GM23338 (cell line): ENCODE data around the gene GRID2. TPM values are rescaled to one million over a fixed set of nuclear protein-coding genes. Genes with fewer than 3 reads are reported as not detected.

Experiments
- ATAC-seq: fragments of 200-7000 bp; cut with Tn5 transposase; 3 replicates; pipeline ENCODE4 v1.9.1; 2020
- DNase-seq: peaks from one replicate; pipeline ENCODE4 v3.0.0-alpha.2; 2015; ENCODE audit warnings: low spot score
- H2AFZ ChIP-seq: fragments of 200-600 bp; sonication (generic); 2 replicates; pipeline ENCODE4 v1.8.0; 2016; ENCODE audit warnings: antibody characterized with exemption, mild to moderate bottlenecking, moderate library complexity
- H3F3A ChIP-seq: fragments of 200-600 bp; sonication (generic); replicated peaks from 2 replicates; pipeline ENCODE4 v1.8.0; 2017; ENCODE audit warnings: antibody characterized with exemption, mixed run types, low read depth
- H3K27ac ChIP-seq: fragments of 200-600 bp; sonication (generic); 2 replicates; pipeline ENCODE4 v1.6.1; 2016; ENCODE audit warnings: low read depth
- H3K27me3 ChIP-seq: fragments of 200-600 bp; sonication (generic); 2 replicates; pipeline ENCODE4 v1.8.0; 2016; ENCODE audit warnings: mild to moderate bottlenecking, mixed run types, moderate library complexity; ENCODE audit not compliant: insufficient read depth
- H3K36me3 ChIP-seq: fragments of 200-600 bp; sonication (generic); 2 replicates; pipeline ENCODE4 v1.8.0; 2016; ENCODE audit warnings: mild to moderate bottlenecking; ENCODE audit not compliant: insufficient read depth
- H3K4me1 ChIP-seq: fragments of 200-600 bp; sonication (generic); 2 replicates; pipeline ENCODE4 v1.8.0; 2016; ENCODE audit warnings: mild to moderate bottlenecking, moderate library complexity; ENCODE audit not compliant: insufficient read depth
- H3K4me2 ChIP-seq: fragments of 200-600 bp; sonication (generic); 2 replicates; pipeline ENCODE4 v1.7.1; 2017; ENCODE audit warnings: mixed run types
- H3K4me3 ChIP-seq: fragments of 200-600 bp; sonication (generic); 2 replicates; pipeline ENCODE4 v1.6.1; 2016; ENCODE audit warnings: mixed run types
- H3K79me2 ChIP-seq: fragments of 200-600 bp; sonication (generic); replicated peaks from 2 replicates; pipeline ENCODE4 v1.8.0; 2017; ENCODE audit warnings: mild to moderate bottlenecking; ENCODE audit not compliant: insufficient read depth
- H3K9me2 ChIP-seq: fragments of 200-600 bp; sonication (generic); 2 replicates; pipeline ENCODE4 v1.8.0; 2017; ENCODE audit not compliant: insufficient read depth
- H4K20me1 ChIP-seq: fragments of 200-600 bp; sonication (generic); replicated peaks from 2 replicates; pipeline ENCODE4 v1.8.0; 2017; ENCODE audit warnings: mild to moderate bottlenecking; ENCODE audit not compliant: insufficient read depth
- H3K27ac Mint-ChIP-seq: 2 replicates; pipeline ENCODE4 v1.8.0; 2020; ENCODE audit warnings: inconsistent platforms, mild to moderate bottlenecking, moderate library complexity, mixed read lengths
- H3K27me3 Mint-ChIP-seq: 3 replicates; pipeline ENCODE4 v1.8.0; 2022; ENCODE audit warnings: low read depth, mild to moderate bottlenecking, moderate library complexity, mixed read lengths, inconsistent platforms; ENCODE audit not compliant: insufficient read depth, poor library complexity
- H3K36me3 Mint-ChIP-seq: 3 replicates; pipeline ENCODE4 v1.8.0; 2021; ENCODE audit warnings: low read depth, mild to moderate bottlenecking, inconsistent platforms, moderate library complexity, mixed read lengths
- H3K4me1 Mint-ChIP-seq: 3 replicates; pipeline ENCODE4 v1.8.0; 2020; ENCODE audit warnings: mild to moderate bottlenecking, inconsistent platforms, mixed read lengths
- H3K4me3 Mint-ChIP-seq: 3 replicates; pipeline ENCODE4 v1.8.0; 2021; ENCODE audit warnings: moderate library complexity, mild to moderate bottlenecking, inconsistent platforms, mixed read lengths
- H3K9me3 Mint-ChIP-seq: 3 replicates; pipeline ENCODE4 v1.8.0; 2020; ENCODE audit warnings: moderate library complexity, mild to moderate bottlenecking, inconsistent platforms, mixed read lengths
- CREB1 ChIP-seq: fragments of 250-450 bp; sonication (Bioruptor Pico); IDR thresholded peaks from 2 replicates; pipeline ENCODE4 v1.5.0; 2020; ENCODE audit warnings: low read depth, mild to moderate bottlenecking, moderate library complexity
- ETS1 ChIP-seq: IDR thresholded peaks from 2 replicates; pipeline ENCODE4 v1.6.1; 2016; ENCODE audit warnings: antibody characterized with exemption
- EZH2phosphoT487 ChIP-seq: fragments of 200-600 bp; sonication (generic); IDR thresholded peaks from one replicate; pipeline ENCODE4 v1.8.1; 2018; ENCODE audit warnings: antibody characterized with exemption; ENCODE audit not compliant: unreplicated experiment
- JUNB ChIP-seq: IDR thresholded peaks from one replicate; pipeline ENCODE4 v1.6.1; 2016; ENCODE audit warnings: antibody characterized with exemption; ENCODE audit not compliant: unreplicated experiment
- POLR2AphosphoS5 ChIP-seq: IDR thresholded peaks from 2 replicates; pipeline ENCODE4 v1.6.1; 2016; ENCODE audit warnings: antibody characterized with exemption, low read depth
- REST ChIP-seq: IDR thresholded peaks from one replicate; pipeline ENCODE4 v1.6.1; 2018; ENCODE audit warnings: antibody characterized with exemption; ENCODE audit not compliant: unreplicated experiment
- ZNF114 ChIP-seq: fragments of 250-450 bp; sonication (Bioruptor Pico); IDR thresholded peaks from 2 replicates; pipeline ENCODE4 v1.5.0; 2020; ENCODE audit warnings: mild to moderate bottlenecking, moderate library complexity
- ZNF331 ChIP-seq: fragments of 250-450 bp; sonication (Bioruptor Pico); IDR thresholded peaks from 2 replicates; pipeline ENCODE4 v1.5.0; 2020; ENCODE audit warnings: low read depth, mild to moderate bottlenecking, moderate library complexity
- ZNF462 ChIP-seq: fragments of 250-450 bp; sonication (Bioruptor Pico); IDR thresholded peaks from 2 replicates; pipeline ENCODE4 v1.5.0; 2020; ENCODE audit warnings: mild to moderate bottlenecking, moderate library complexity
- polyA plus RNA-seq: library from polyadenylated mRNA; unstranded; fragments of >200 nt; fragmentation: Nextera tagmentation; extraction: Ambion mirVana; gene quantifications from 2 replicates; pipeline ENCODE4 v1.2.1, GENCODE V29; 2016
- total RNA-seq: library from RNA; depleted of rRNA; stranded (reverse); fragments of >200 nt; shearing (Covaris generic); gene quantifications from 2 replicates; pipeline ENCODE4 v1.2.3, GENCODE V29; 2014

Gene GRID2
- total and polyA plus RNA-seq, 2 experiments from 2014 or later: 19.9 to 65.4 TPM

- TF ChIP-seq ETS1: no peak
- no peak for TF ChIP-seq EZH2phosphoT487
- TF ChIP-seq CREB1: no peak
- TF ChIP-seq REST: no peak
These were observed 924.3 kb downstream of the GRID2 start (continued) for GRCh38 chr4:93228021-93228420.

- no peak overlapping the region for H3K4me2 ChIP-seq
- H2AFZ ChIP-seq: no peak overlapping the region
- H3K27ac Mint-ChIP-seq: no peak overlapping the region
- 0 out of 2 replicates have a peak, but pooled peaks cover 7% of the 10 kb centered on the region for H3K4me1 ChIP-seq
- TF ChIP-seq ZNF331 (CRISPR knock-in tag): no peak
- no peak for TF ChIP-seq ZNF114
- no peak for TF ChIP-seq REST
- no peak for TF ChIP-seq ZNF462 (CRISPR knock-in tag)
- TF ChIP-seq JUNB: no peak
- no peak for TF ChIP-seq POLR2AphosphoS5
- no peaks in the 10 kb centered on the region for H3K9me2 ChIP-seq
- H3K36me3 ChIP-seq: no peaks in the 10 kb centered on the region
- H3K9me3 Mint-ChIP-seq: no peaks in the 10 kb centered on the region
- H3K27me3 Mint-ChIP-seq: peaks cover 1% of the 10 kb centered on the region
- H3K27ac ChIP-seq: no peak overlapping the region
- H3K27me3 ChIP-seq: no peaks in the 10 kb centered on the region
- H3K4me3 ChIP-seq: no peak overlapping the region
- no peak for ATAC-seq
- peaks cover 4% of the 10 kb centered on the region; the same call in 1 of the 3 replicates for H3K36me3 Mint-ChIP-seq
- no peaks in the 10 kb centered on the region for H3K79me2 ChIP-seq
- H3K4me1 Mint-ChIP-seq: peaks cover 22% of the 10 kb centered on the region
- H4K20me1 ChIP-seq: no peaks in the 10 kb centered on the region
- peak; percentile 12 for DNase-seq
- no peaks in the 10 kb centered on the region for H3F3A ChIP-seq
- H3K4me3 Mint-ChIP-seq: no peak overlapping the region
These were observed 929.1 kb downstream of the GRID2 start for GRCh38 chr4:93232883-93233282.
